Measurements from ENCODE around the gene KCNV2.

DNA sequence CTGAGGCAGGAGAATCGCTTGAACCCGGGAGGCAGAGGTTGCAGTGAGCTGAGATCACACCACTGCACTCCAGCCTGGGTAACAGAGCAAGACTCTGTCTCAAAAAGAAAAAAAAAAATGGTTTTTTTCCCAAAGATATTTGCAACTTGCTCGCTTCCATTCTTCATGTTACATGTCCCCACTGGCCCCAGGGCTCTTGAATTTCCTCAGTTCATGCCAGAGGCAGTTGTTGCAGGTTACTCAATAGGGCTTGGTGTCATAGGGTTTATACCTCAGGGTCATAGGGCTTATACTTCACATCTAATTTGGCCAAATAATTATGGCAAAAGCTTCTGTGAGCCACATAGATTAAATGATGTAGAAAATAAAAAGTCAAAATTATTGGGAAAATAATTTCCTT lies 44.1 kb upstream of the KCNV2 start:
- TF ChIP-seq, protein P1, sequence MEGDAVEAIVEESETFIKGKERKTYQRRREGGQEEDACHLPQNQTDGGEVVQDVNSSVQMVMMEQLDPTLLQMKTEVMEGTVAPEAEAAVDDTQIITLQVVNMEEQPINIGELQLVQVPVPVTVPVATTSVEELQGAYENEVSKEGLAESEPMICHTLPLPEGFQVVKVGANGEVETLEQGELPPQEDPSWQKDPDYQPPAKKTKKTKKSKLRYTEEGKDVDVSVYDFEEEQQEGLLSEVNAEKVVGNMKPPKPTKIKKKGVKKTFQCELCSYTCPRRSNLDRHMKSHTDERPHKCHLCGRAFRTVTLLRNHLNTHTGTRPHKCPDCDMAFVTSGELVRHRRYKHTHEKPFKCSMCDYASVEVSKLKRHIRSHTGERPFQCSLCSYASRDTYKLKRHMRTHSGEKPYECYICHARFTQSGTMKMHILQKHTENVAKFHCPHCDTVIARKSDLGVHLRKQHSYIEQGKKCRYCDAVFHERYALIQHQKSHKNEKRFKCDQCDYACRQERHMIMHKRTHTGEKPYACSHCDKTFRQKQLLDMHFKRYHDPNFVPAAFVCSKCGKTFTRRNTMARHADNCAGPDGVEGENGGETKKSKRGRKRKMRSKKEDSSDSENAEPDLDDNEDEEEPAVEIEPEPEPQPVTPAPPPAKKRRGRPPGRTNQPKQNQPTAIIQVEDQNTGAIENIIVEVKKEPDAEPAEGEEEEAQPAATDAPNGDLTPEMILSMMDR (IDR thresholded peaks at IDR 0.05) = no peak
- TF ChIP-seq POLR2A (IDR thresholded peaks at IDR 0.05) (no peak), POLR2AphosphoS5 (IDR thresholded peaks at IDR 0.05) (no peak)
